ENCODE results near the gene MKRN2OS. TPM values are rescaled to one million over a fixed set of nuclear protein-coding genes. Genes with fewer than 3 reads are reported as not detected.

Gene MKRN2OS
- total RNA-seq, 6 donors from 2014 or later, result 0.47 to 1.8 (median 1.00) TPM; not detected in 2

- no peak for TF ChIP-seq EP300 (IDR thresholded peaks at IDR 0.05)
- no peak for TF ChIP-seq POLR2AphosphoS5 (IDR thresholded peaks at IDR 0.05)
- TF ChIP-seq CTCF (IDR thresholded peaks at IDR 0.05), result no peak
- no peak for TF ChIP-seq POLR2A (IDR thresholded peaks at IDR 0.05)
- 74 to 83% methylated on average over 1 to 4 of the region's 4 CpGs for WGBS, 2 donors
- Histone ChIP-seq H3K27ac (peak overlapping the region in 1 of 4 donors; percentile 8), H3K4me1 (no peaks in the 10 kb centered on the region), H3K4me3 (no peak overlapping the region), H3K36me3 (peaks cover 21 to 100% (median 50%) of the 10 kb centered on the region in 4 donors), H3K27me3 (no peaks in the 10 kb centered on the region), H3K9me3 (no peaks in the 10 kb centered on the region)
- ATAC-seq (ENCODE audit: low FRiP score in 2 of 2) (peak in 1 of 2 donors; percentile 65), DNase-seq (no peak)
Observed at GRCh38 chr3:12590096-12590495, 44.8 kb upstream of the MKRN2OS start.

- Histone ChIP-seq H3K9me3 (no peaks in the 10 kb centered on the region), H3K4me3 (no peak overlapping the region), H3K4me1 (no peaks in the 10 kb centered on the region), H3K36me3 (peaks cover 37 to 100% (median 60%) of the 10 kb centered on the region in 4 donors), H3K27me3 (no peaks in the 10 kb centered on the region), H3K27ac (peak overlapping the region in 1 of 4 donors; percentile 39)
- peak in 1 of 2 donors; percentile 62 for DNase-seq
- 69 to 74% methylated on average over 7 of the region's 7 CpGs for WGBS, 2 donors
- TF ChIP-seq POLR2A (IDR thresholded peaks at IDR 0.05) (no peak), POLR2AphosphoS5 (IDR thresholded peaks at IDR 0.05) (no peak), EP300 (IDR thresholded peaks at IDR 0.05) (no peak), CTCF (IDR thresholded peaks at IDR 0.05) (no peak)
- ATAC-seq (ENCODE audit: low FRiP score in 2 of 2), result peak; percentile 12 to 17
Observed at GRCh38 chr3:12588039-12589009, 43.0 kb upstream of the MKRN2OS start.

- ATAC-seq (ENCODE audit: low FRiP score in 2 of 2) (no peak), DNase-seq (no peak)
- TF ChIP-seq EP300 (IDR thresholded peaks at IDR 0.05) (no peak), CTCF (IDR thresholded peaks at IDR 0.05) (no peak), POLR2AphosphoS5 (IDR thresholded peaks at IDR 0.05) (no peak), POLR2A (IDR thresholded peaks at IDR 0.05) (no peak)
- Histone ChIP-seq H3K9me3 (no peaks in the 10 kb centered on the region), H3K4me1 (no peaks in the 10 kb centered on the region), H3K27ac (no peak overlapping the region), H3K36me3 (peaks cover 49 to 100% (median 70%) of the 10 kb centered on the region in 4 donors), H3K27me3 (no peaks in the 10 kb centered on the region), H3K4me3 (no peak overlapping the region)
- WGBS, 2 donors, result 81 to 90% methylated on average over 3 of the region's 3 CpGs
Observed at GRCh38 chr3:12586403-12586802, 41.1 kb upstream of the MKRN2OS start.

GRCh38 chr3:12585970-12586369 is 40.7 kb upstream of the MKRN2OS start:
- DNase-seq (no peak), ATAC-seq (ENCODE audit: low FRiP score in 2 of 2) (no peak)
- no peak for TF ChIP-seq POLR2AphosphoS5 (IDR thresholded peaks at IDR 0.05)
- no peak for TF ChIP-seq EP300 (IDR thresholded peaks at IDR 0.05)
- TF ChIP-seq CTCF (IDR thresholded peaks at IDR 0.05), result no peak
- TF ChIP-seq POLR2A (IDR thresholded peaks at IDR 0.05), result no peak
- no peak overlapping the region for H3K27ac ChIP-seq
- peaks cover 48 to 100% (median 70%) of the 10 kb centered on the region in 4 donors for H3K36me3 ChIP-seq
- H3K27me3 ChIP-seq, result no peaks in the 10 kb centered on the region
- H3K4me1 ChIP-seq, result no peaks in the 10 kb centered on the region
- H3K4me3 ChIP-seq, result no peak overlapping the region
- no peaks in the 10 kb centered on the region for H3K9me3 ChIP-seq
- 83% methylated on average over 5 of the region's 5 CpGs for WGBS, 2 donors

All from upper lobe of left lung (tissue), 6 donors.